ENCODE data around the gene CEP44.

The CEP44 gene

DNA sequence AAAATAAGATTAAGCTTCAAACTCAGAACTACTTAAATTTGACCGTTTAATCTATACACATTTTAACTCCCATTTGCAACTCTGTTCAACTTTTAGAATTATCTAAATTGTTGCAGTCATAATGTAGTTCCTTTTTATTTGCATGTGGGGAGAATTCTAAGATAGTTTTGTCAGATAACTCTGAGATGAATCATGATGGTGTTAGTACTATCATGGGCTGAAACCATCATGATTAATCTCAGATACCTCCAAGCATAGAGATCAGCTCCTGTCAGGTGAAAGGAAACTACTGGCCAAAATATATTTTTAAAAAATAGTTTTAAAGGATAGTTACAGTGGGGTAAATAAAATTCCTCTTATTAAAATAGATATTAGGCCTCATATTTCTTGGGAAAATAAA is 39.3 kb upstream of the CEP44 start:
- no peak overlapping the region for H3K4me3 ChIP-seq (ENCODE audit: low read depth in 1 of 2, low read length in 2 of 2)
- H3K9ac ChIP-seq (ENCODE audit: low read depth, low read length) = no peak overlapping the region
- no peak overlapping the region for H3K4me2 ChIP-seq (ENCODE audit: insufficient read depth, low read length)
- ATAC-seq (ENCODE audit: insufficient read depth, low read depth) (no peak), DNase-seq (no peak)
- no peak overlapping the region for H2AFZ ChIP-seq (ENCODE audit: low read depth, low read length)
- no peak overlapping the region for H3K27ac ChIP-seq (ENCODE audit: low read length)
- no peaks in the 10 kb centered on the region for H3K27me3 ChIP-seq (ENCODE audit: insufficient read depth, low read length, poor library complexity)
- TF ChIP-seq, protein P1, sequence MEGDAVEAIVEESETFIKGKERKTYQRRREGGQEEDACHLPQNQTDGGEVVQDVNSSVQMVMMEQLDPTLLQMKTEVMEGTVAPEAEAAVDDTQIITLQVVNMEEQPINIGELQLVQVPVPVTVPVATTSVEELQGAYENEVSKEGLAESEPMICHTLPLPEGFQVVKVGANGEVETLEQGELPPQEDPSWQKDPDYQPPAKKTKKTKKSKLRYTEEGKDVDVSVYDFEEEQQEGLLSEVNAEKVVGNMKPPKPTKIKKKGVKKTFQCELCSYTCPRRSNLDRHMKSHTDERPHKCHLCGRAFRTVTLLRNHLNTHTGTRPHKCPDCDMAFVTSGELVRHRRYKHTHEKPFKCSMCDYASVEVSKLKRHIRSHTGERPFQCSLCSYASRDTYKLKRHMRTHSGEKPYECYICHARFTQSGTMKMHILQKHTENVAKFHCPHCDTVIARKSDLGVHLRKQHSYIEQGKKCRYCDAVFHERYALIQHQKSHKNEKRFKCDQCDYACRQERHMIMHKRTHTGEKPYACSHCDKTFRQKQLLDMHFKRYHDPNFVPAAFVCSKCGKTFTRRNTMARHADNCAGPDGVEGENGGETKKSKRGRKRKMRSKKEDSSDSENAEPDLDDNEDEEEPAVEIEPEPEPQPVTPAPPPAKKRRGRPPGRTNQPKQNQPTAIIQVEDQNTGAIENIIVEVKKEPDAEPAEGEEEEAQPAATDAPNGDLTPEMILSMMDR (IDR thresholded peaks at IDR 0.05; ENCODE audit: borderline replicate concordance, extremely low read depth, low read length, poor library complexity, severe bottlenecking) = no peak
- no peak for TF ChIP-seq EZH2 (IDR thresholded peaks at IDR 0.05; ENCODE audit: borderline replicate concordance, low read depth, low read length, severe bottlenecking)
- H4K20me1 ChIP-seq (ENCODE audit: insufficient read depth, low read length) = no peaks in the 10 kb centered on the region
- no peaks in the 10 kb centered on the region for H3K79me2 ChIP-seq (ENCODE audit: insufficient read depth, low read length)
- H3K36me3 ChIP-seq (ENCODE audit: insufficient read depth, low read length) = peaks cover 3% of the 10 kb centered on the region; the same call in 1 of the 2 replicates
- H3K4me1 ChIP-seq (ENCODE audit: insufficient read depth, low read length) = no peaks in the 10 kb centered on the region
- H3K9me3 ChIP-seq (ENCODE audit: insufficient read depth, low read length, severe bottlenecking) = no peaks in the 10 kb centered on the region

DNA sequence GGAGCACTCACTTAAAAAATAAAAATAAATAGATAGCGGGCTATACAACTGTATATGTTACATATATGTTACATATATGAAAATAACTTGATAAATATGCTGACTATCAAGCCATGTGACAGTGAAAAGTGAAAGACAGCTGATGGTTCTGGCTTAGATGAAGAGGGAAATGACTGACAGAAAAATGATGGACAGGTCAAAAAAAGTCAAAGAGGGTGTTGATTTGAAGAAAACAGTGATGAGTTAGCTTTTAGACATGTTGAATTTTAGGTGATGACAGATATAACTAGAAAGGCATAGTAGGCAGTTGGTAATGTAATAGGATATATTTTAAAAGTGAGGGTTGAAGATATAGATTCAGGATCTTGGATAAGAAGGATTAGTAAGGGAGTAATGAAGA is 38.0 kb upstream of the CEP44 start:
- Histone ChIP-seq H3K9ac (ENCODE audit: low read depth, low read length) (no peak overlapping the region), H3K4me3 (ENCODE audit: low read depth in 1 of 2, low read length in 2 of 2) (no peak overlapping the region), H3K27ac (ENCODE audit: low read length) (no peak overlapping the region), H3K9me3 (ENCODE audit: insufficient read depth, low read length, severe bottlenecking) (no peaks in the 10 kb centered on the region), H2AFZ (ENCODE audit: low read depth, low read length) (no peak overlapping the region), H3K79me2 (ENCODE audit: insufficient read depth, low read length) (no peaks in the 10 kb centered on the region), H3K4me2 (ENCODE audit: insufficient read depth, low read length) (no peak overlapping the region), H3K36me3 (ENCODE audit: insufficient read depth, low read length) (no peaks in the 10 kb centered on the region), H3K4me1 (ENCODE audit: insufficient read depth, low read length) (no peaks in the 10 kb centered on the region), H4K20me1 (ENCODE audit: insufficient read depth, low read length) (no peaks in the 10 kb centered on the region), H3K27me3 (ENCODE audit: insufficient read depth, low read length, poor library complexity) (no peaks in the 10 kb centered on the region)
- ATAC-seq (ENCODE audit: insufficient read depth, low read depth) (no peak), DNase-seq (no peak)
- TF ChIP-seq, protein P1 (IDR thresholded peaks at IDR 0.05; ENCODE audit: borderline replicate concordance, extremely low read depth, low read length, poor library complexity, severe bottlenecking) = no peak
- no peak for TF ChIP-seq EZH2 (IDR thresholded peaks at IDR 0.05; ENCODE audit: borderline replicate concordance, low read depth, low read length, severe bottlenecking)

DNA sequence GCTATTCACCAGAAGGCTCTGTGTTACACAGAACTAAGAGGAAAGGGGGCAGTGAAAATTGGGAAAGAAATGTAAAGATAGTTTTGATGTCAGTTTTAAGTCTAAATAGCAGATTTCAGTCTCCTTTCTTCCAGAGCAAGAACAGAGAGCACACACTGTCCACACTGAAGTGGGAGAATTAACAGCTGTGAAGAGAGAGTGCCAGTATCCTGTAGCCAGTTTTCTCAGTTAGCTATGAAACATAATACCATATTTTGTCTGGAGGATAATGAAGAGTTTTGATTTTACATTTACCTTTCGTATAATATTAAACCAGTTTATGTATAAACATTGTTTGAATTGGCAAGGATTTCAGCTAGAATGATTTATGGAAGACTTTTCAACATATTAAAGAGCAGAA is 35.3 kb upstream of the CEP44 start:
- no peaks in the 10 kb centered on the region for H3K79me2 ChIP-seq (ENCODE audit: insufficient read depth, low read length)
- ATAC-seq (ENCODE audit: insufficient read depth, low read depth) (no peak), DNase-seq (no peak)
- H3K9ac ChIP-seq (ENCODE audit: low read depth, low read length) = no peak overlapping the region
- H3K4me3 ChIP-seq (ENCODE audit: low read depth in 1 of 2, low read length in 2 of 2) = no peak overlapping the region
- no peak overlapping the region for H2AFZ ChIP-seq (ENCODE audit: low read depth, low read length)
- no peaks in the 10 kb centered on the region for H4K20me1 ChIP-seq (ENCODE audit: insufficient read depth, low read length)
- TF ChIP-seq, protein P1 (IDR thresholded peaks at IDR 0.05; ENCODE audit: borderline replicate concordance, extremely low read depth, low read length, poor library complexity, severe bottlenecking) = no peak
- TF ChIP-seq EZH2 (IDR thresholded peaks at IDR 0.05; ENCODE audit: borderline replicate concordance, low read depth, low read length, severe bottlenecking) = no peak
- H3K4me2 ChIP-seq (ENCODE audit: insufficient read depth, low read length) = no peak overlapping the region
- H3K36me3 ChIP-seq (ENCODE audit: insufficient read depth, low read length) = no peaks in the 10 kb centered on the region
- no peaks in the 10 kb centered on the region for H3K27me3 ChIP-seq (ENCODE audit: insufficient read depth, low read length, poor library complexity)
- no peak overlapping the region for H3K27ac ChIP-seq (ENCODE audit: low read length)
- H3K4me1 ChIP-seq (ENCODE audit: insufficient read depth, low read length) = no peaks in the 10 kb centered on the region
- no peaks in the 10 kb centered on the region for H3K9me3 ChIP-seq (ENCODE audit: insufficient read depth, low read length, severe bottlenecking)

DNA sequence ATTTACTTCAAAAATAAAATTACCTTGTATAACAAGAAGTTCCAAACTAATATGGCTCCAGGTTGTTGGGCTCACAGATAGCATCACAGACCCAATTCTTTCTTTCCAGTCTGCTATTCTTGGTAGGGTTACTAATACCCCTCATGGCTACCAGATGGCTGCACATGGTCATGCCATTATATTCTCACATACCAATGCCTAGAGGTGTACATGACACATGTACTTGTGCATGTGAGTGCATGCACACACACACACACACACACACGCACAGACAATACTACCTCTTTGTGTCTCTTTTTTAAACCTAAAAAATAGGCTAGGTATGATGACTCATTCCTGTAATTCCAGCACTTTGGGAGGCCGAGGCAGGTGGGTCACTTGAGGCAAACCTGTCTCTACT is 31.3 kb upstream of the CEP44 start:
- Histone ChIP-seq H3K4me1 (ENCODE audit: insufficient read depth, low read length) (no peaks in the 10 kb centered on the region), H3K27ac (ENCODE audit: low read length) (no peak overlapping the region), H3K27me3 (ENCODE audit: insufficient read depth, low read length, poor library complexity) (no peaks in the 10 kb centered on the region), H3K4me3 (ENCODE audit: low read depth in 1 of 2, low read length in 2 of 2) (no peak overlapping the region), H3K79me2 (ENCODE audit: insufficient read depth, low read length) (no peaks in the 10 kb centered on the region), H3K9ac (ENCODE audit: low read depth, low read length) (no peak overlapping the region), H3K9me3 (ENCODE audit: insufficient read depth, low read length, severe bottlenecking) (no peaks in the 10 kb centered on the region), H3K4me2 (ENCODE audit: insufficient read depth, low read length) (no peak overlapping the region), H3K36me3 (ENCODE audit: insufficient read depth, low read length) (no peaks in the 10 kb centered on the region; the same call in 1 of the 2 replicates), H4K20me1 (ENCODE audit: insufficient read depth, low read length) (no peaks in the 10 kb centered on the region), H2AFZ (ENCODE audit: low read depth, low read length) (no peak overlapping the region)
- no peak for ATAC-seq (ENCODE audit: insufficient read depth, low read depth)
- no peak for TF ChIP-seq EZH2 (IDR thresholded peaks at IDR 0.05; ENCODE audit: borderline replicate concordance, low read depth, low read length, severe bottlenecking)
- TF ChIP-seq, protein P1 (IDR thresholded peaks at IDR 0.05; ENCODE audit: borderline replicate concordance, extremely low read depth, low read length, poor library complexity, severe bottlenecking) = no peak
- no peak for DNase-seq

Measured in DND-41 (cell line).